Upper lobe of left lung (tissue), 4 donors: ENCODE results near the gene ATAD2B.

Source experiments
- EP300 ChIP-seq, 4 donors: sonication (generic); formaldehyde crosslinking; IDR thresholded peaks; one replicate each; pipeline ENCODE4 v1.5.1; 2017; ENCODE audit warnings: antibody characterized with exemption in 4 of 4, control low read depth in 2 of 4
- POLR2A ChIP-seq, 4 donors: fragments of 450-650 bp; IDR thresholded peaks; one replicate each; pipeline ENCODE4 v1.5.1; 2016 to 2017; ENCODE audit warnings: antibody characterized with exemption in 4 of 4, mild to moderate bottlenecking in 2 of 4
- POLR2AphosphoS5 ChIP-seq, 2 donors: sonication (generic); formaldehyde crosslinking; IDR thresholded peaks; one replicate each; pipeline ENCODE4 v1.5.1; 2017; ENCODE audit warnings: antibody characterized with exemption in 2 of 2
- TF ChIP-seq, protein P1 (sequence below), 6 experiments: fragments of 450-650 bp in 4 of 6; fragments of 200-600 bp in 2 of 6; sonication (generic) in 2 of 6; IDR thresholded peaks; one replicate each; pipeline ENCODE4 v1.5.1; 2016 to 2019; ENCODE audit warnings: antibody characterized with exemption in 6 of 6

DNA sequence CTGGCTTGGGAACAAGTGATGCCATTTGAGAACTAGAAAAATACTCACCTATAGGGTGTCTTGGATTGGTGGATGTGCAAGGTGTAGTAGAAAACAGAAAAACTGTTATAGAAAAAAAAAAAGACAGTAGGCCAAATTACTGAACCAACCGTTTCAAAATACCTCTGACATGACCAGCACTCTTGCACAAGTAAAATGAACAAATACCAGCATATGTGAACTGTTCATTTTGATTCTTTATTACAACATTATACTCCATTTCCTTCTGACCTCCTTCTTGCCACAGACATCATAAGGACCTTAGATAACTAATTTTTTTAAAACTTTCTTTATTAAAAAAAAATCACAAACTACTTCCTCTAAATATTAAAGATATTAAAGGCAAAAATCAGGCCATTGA, 125.5 kb downstream of the ATAD2B start:
- TF ChIP-seq, protein P1, sequence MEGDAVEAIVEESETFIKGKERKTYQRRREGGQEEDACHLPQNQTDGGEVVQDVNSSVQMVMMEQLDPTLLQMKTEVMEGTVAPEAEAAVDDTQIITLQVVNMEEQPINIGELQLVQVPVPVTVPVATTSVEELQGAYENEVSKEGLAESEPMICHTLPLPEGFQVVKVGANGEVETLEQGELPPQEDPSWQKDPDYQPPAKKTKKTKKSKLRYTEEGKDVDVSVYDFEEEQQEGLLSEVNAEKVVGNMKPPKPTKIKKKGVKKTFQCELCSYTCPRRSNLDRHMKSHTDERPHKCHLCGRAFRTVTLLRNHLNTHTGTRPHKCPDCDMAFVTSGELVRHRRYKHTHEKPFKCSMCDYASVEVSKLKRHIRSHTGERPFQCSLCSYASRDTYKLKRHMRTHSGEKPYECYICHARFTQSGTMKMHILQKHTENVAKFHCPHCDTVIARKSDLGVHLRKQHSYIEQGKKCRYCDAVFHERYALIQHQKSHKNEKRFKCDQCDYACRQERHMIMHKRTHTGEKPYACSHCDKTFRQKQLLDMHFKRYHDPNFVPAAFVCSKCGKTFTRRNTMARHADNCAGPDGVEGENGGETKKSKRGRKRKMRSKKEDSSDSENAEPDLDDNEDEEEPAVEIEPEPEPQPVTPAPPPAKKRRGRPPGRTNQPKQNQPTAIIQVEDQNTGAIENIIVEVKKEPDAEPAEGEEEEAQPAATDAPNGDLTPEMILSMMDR (IDR thresholded peaks at IDR 0.05) = no peak
- TF ChIP-seq POLR2A (IDR thresholded peaks at IDR 0.05) (no peak), POLR2AphosphoS5 (IDR thresholded peaks at IDR 0.05) (no peak), EP300 (IDR thresholded peaks at IDR 0.05) (no peak)
